ENCODE measurements around the gene KIF1B. TPM values are rescaled to one million over a fixed set of nuclear protein-coding genes. Genes with fewer than 3 reads are reported as not detected.

KIF1B gene
- total RNA-seq, 2 experiments from 2014 or later: 14.1 to 15.6 TPM

GRCh38 chr1:10337436-10337835 is 127.1 kb downstream of the KIF1B start:
- Mint-ChIP-seq H3K4me3 (no peak overlapping the region), H3K36me3 (ENCODE audit: low read depth) (peaks cover 7% of the 10 kb centered on the region), H3K27me3 (no peaks in the 10 kb centered on the region), H3K9me3 (no peaks in the 10 kb centered on the region), H3K27ac (no peak overlapping the region), H3K4me1 (no peaks in the 10 kb centered on the region)
- DNase-seq: no peak
- POLR2A ChIA-PET: no interaction called here
- CTCF ChIA-PET: interaction anchor here (1.1 to 2.0 kb wide), 4 partner anchors 10 to 167 kb away, joined by 3 to 7 read pairs (median 4); partner anchors contain the start of gene KIF1B

DNA sequence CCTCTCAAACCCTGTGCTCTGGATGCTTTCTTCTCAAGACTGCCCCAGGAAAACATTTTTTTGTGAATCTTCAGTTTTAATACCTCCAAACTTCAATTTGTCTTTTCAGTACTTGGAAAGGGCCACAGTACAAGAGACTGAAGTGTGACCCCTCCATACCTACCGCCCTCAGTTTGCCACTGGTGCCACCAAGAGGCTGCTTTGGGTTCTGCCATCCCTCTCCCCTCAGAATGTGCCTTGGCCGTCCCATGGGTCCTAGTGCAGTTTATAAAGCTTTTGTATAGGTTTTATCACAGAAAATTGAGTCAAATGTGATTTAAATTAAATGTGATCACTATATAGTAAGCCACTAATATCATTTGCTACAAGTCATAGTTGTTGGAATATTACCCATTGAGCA is 127.7 kb downstream of the KIF1B start:
- POLR2A ChIA-PET: no interaction called here
- CTCF ChIA-PET: interaction anchor here (1.1 to 2.0 kb wide), 4 partner anchors 10 to 168 kb away, joined by 3 to 7 read pairs (median 4); partner anchors contain the start of gene KIF1B
- peak; percentile 39 for DNase-seq
- Mint-ChIP-seq H3K4me1 (no peaks in the 10 kb centered on the region), H3K4me3 (no peak overlapping the region), H3K36me3 (ENCODE audit: low read depth) (peaks cover 9% of the 10 kb centered on the region), H3K27ac (no peak overlapping the region), H3K9me3 (no peaks in the 10 kb centered on the region), H3K27me3 (no peaks in the 10 kb centered on the region)

DNA sequence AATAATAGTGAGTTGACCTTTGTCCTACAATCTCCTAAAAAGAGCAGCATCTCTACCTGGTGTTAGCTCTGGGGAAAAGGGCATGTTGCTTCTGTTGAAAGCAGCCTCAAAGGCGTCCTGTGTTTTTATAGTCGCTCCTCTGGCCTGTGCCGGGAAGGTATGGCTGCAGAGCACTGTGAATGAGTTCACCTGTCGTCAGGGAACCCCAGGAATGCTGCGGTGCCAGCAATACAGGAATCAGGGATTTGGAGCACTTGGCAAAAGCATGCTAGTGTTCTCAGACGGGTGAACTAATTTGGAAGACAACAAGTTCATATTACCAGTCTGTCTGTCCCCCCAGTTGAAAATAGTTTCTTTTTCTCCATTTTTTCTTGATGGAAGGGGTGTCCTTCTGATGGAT is 128.2 kb downstream of the KIF1B start:
- Mint-ChIP-seq H3K4me1 (no peaks in the 10 kb centered on the region), H3K36me3 (ENCODE audit: low read depth) (peaks cover 12% of the 10 kb centered on the region), H3K4me3 (no peak overlapping the region), H3K27me3 (no peaks in the 10 kb centered on the region), H3K9me3 (no peaks in the 10 kb centered on the region), H3K27ac (no peak overlapping the region)
- ChIA-PET POLR2A (no interaction called here), CTCF (interaction anchor here (1.2 to 1.5 kb wide), 2 partner anchors 9 to 21 kb away, joined by 3 to 4 read pairs; no protein-coding TSS in a partner anchor)
- DNase-seq: no peak

- no peaks in the 10 kb centered on the region for H3K27me3 Mint-ChIP-seq
- H3K4me3 Mint-ChIP-seq: no peak overlapping the region
- H3K27ac Mint-ChIP-seq: no peak overlapping the region
- peaks cover 12% of the 10 kb centered on the region for H3K36me3 Mint-ChIP-seq (ENCODE audit: low read depth)
- no peaks in the 10 kb centered on the region for H3K9me3 Mint-ChIP-seq
- ChIA-PET POLR2A (no interaction called here), CTCF (interaction anchor here (1.1 kb wide), 1 partner anchor 389 kb away, joined by 3 read pairs; no protein-coding TSS in a partner anchor)
- no peaks in the 10 kb centered on the region for H3K4me1 Mint-ChIP-seq
- no peak for DNase-seq
Observed at GRCh38 chr1:10339036-10339567, 128.7 kb downstream of the KIF1B start.

- Mint-ChIP-seq H3K9me3 (no peaks in the 10 kb centered on the region), H3K4me3 (no peak overlapping the region), H3K36me3 (ENCODE audit: low read depth) (peaks cover 12% of the 10 kb centered on the region), H3K27ac (no peak overlapping the region), H3K4me1 (no peaks in the 10 kb centered on the region), H3K27me3 (no peaks in the 10 kb centered on the region)
- no peak for DNase-seq
- POLR2A ChIA-PET: no interaction called here
- CTCF ChIA-PET: interaction anchor here (1.1 kb wide), 1 partner anchor 390 kb away, joined by 3 read pairs; no protein-coding TSS in a partner anchor
Observed at GRCh38 chr1:10339815-10340214, 129.4 kb downstream of the KIF1B start.

DNA sequence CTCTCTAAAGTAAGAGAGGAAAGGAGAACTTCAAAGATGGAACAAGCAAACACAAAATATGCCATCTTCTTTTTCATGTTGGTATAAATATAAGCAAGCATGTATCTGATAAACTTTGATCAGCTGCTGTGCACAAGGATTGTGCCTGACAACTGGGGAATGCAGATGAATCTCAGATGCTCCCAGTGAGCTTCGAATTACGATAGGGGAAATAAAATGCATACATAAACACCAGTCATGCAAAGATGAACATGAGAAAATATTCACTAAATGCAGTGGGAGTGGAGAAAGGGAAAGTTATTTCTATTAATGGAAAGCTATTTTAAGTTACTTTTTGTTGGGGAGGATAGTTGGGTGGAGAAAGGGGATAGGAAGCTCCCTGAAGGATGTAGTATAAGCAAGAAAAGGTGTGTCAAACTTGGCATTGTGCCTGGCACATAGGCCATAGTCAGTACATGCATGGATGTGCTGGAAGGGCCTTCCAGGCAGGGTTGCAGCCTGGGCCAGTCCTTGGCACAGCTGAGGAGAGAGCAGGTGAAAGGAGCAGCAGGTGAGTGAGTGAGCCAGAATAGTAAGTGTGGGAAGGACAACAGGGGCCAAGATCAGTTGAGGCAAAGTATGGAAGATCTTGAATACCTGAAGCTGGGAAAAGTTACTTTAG is 130.7 kb downstream of the KIF1B start:
- Mint-ChIP-seq H3K4me3 (no peak overlapping the region), H3K9me3 (no peaks in the 10 kb centered on the region), H3K4me1 (no peaks in the 10 kb centered on the region), H3K36me3 (ENCODE audit: low read depth) (peaks cover 12% of the 10 kb centered on the region), H3K27ac (no peak overlapping the region), H3K27me3 (no peaks in the 10 kb centered on the region)
- ChIA-PET POLR2A (no interaction called here), CTCF (interaction anchor here (0.6 to 1.5 kb wide), 2 partner anchors 131 to 512 kb away, joined by 4 to 5 read pairs; partner anchors contain the start of gene KIF1B)
- DNase-seq: no peak

- H3K4me1 Mint-ChIP-seq: no peaks in the 10 kb centered on the region
- H3K27ac Mint-ChIP-seq: no peak overlapping the region
- H3K4me3 Mint-ChIP-seq: no peak overlapping the region
- ChIA-PET POLR2A (interaction anchor here (0.6 kb wide), 1 partner anchor 1180 kb away, joined by 5 read pairs; no protein-coding TSS in a partner anchor), CTCF (no interaction called here)
- no peak for DNase-seq
- H3K27me3 Mint-ChIP-seq: no peaks in the 10 kb centered on the region
- H3K9me3 Mint-ChIP-seq: no peaks in the 10 kb centered on the region
- peaks cover 5% of the 10 kb centered on the region for H3K36me3 Mint-ChIP-seq (ENCODE audit: low read depth)
Observed at GRCh38 chr1:10347109-10347508, 136.7 kb downstream of the KIF1B start.

DNA sequence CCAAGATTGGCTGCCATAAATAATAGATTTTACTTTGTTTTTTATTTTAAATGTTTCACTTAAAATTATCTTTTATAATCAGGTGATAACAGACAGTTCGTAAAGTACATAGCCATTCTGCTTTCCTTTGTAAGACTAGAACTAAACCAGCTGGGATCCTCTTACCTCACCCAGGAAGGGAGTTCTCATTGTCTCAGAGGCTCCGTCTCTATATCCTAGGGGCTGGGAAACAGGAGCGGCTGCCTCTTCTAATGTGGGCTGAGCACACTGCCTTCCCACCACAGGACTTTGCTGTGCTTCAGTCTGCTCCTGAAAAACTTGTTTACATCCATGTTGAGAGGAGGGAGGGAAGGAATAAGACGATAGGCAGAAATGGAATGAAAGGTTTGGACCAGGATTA is 142.9 kb downstream of the KIF1B start:
- no peak overlapping the region for H3K4me3 Mint-ChIP-seq
- H3K27ac Mint-ChIP-seq: no peak overlapping the region
- H3K27me3 Mint-ChIP-seq: no peaks in the 10 kb centered on the region
- ChIA-PET POLR2A (no interaction called here), CTCF (no interaction called here)
- H3K9me3 Mint-ChIP-seq: no peaks in the 10 kb centered on the region
- H3K36me3 Mint-ChIP-seq (ENCODE audit: low read depth): peaks cover 2% of the 10 kb centered on the region
- H3K4me1 Mint-ChIP-seq: no peaks in the 10 kb centered on the region
- DNase-seq: no peak

DNA sequence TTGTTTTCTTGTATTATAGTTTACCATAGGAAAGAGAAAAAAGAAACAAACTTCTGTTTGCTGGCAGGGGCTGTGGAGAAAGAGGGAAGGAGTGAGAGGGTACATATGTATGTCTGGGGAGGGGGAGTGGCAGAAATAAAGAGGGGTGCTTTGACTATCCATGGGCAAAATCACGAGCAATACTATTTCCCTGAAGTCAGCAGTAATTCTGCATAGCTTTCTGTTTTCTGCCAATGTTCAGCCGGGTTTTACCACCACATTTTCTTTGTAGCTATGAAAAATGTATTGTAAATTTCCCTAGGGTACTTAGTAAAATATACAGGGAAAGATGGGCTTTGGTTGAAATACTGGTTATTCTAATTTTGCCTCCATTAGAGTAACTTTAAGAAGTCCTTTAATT is 143.3 kb downstream of the KIF1B start:
- CTCF ChIA-PET: no interaction called here
- Mint-ChIP-seq H3K27ac (peak overlapping the region; percentile 27), H3K4me3 (no peak overlapping the region), H3K36me3 (ENCODE audit: low read depth) (peaks cover 2% of the 10 kb centered on the region), H3K9me3 (no peaks in the 10 kb centered on the region), H3K27me3 (no peaks in the 10 kb centered on the region), H3K4me1 (no peaks in the 10 kb centered on the region)
- DNase-seq: no peak
- POLR2A ChIA-PET: no interaction called here

DNA sequence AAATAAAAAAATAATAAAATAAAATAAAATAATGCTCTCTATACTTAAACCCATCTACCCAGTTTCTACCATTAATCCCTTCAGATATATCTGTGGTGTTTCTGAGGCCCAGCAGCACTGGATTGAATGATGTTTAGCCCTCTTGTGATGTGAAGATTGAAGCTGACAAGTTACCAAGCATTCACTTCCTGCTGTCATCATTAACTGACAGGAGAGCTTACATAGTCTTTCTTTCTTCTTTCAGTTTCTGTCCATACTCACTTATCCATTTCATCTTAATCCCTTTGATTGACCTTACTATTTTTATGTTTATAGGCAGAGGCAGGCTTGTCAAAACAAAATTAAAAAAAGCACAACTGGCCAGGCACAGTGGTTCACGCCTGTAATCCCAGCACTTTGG is 149.7 kb downstream of the KIF1B start:
- no peak overlapping the region for H3K4me3 Mint-ChIP-seq
- no peak for DNase-seq
- ChIA-PET POLR2A (no interaction called here), CTCF (interaction anchor here (0.8 to 1.2 kb wide), 5 partner anchors 22 to 417 kb away, joined by 3 to 4 read pairs (median 3); partner anchors contain the start of genes CENPS, LZIC and NMNAT1)
- no peaks in the 10 kb centered on the region for H3K9me3 Mint-ChIP-seq
- H3K4me1 Mint-ChIP-seq: peaks cover 17% of the 10 kb centered on the region
- H3K36me3 Mint-ChIP-seq (ENCODE audit: low read depth): peaks cover 9% of the 10 kb centered on the region
- peak overlapping the region; percentile 76 for H3K27ac Mint-ChIP-seq
- no peaks in the 10 kb centered on the region for H3K27me3 Mint-ChIP-seq

DNA sequence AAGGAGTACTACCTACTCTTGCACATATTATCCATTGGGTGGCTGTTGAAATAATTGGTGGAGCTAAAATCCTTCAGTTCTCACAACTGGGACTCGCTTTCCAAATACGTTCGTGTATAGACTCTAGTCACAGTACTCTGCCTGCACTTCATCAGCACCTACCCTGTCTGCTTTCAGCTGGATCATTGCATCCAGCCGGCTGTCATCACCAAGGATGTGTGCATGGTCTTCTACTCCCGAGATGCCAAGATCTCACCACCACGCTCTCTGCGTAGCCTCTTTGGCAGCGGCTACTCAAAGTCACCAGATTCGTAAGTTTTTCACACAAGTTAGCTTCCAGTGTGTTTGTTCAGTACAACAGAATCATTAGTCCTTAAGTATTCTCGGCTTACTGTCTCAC is 151.1 kb downstream of the KIF1B start:
- Mint-ChIP-seq H3K27ac (no peak overlapping the region), H3K27me3 (no peaks in the 10 kb centered on the region), H3K36me3 (ENCODE audit: low read depth) (peaks cover 11% of the 10 kb centered on the region), H3K9me3 (no peaks in the 10 kb centered on the region), H3K4me1 (peaks cover 17% of the 10 kb centered on the region), H3K4me3 (no peak overlapping the region)
- POLR2A ChIA-PET: no interaction called here
- CTCF ChIA-PET: no interaction called here
- no peak for DNase-seq

- ChIA-PET POLR2A (no interaction called here), CTCF (no interaction called here)
- no peaks in the 10 kb centered on the region for H3K27me3 Mint-ChIP-seq
- H3K36me3 Mint-ChIP-seq (ENCODE audit: low read depth): peaks cover 11% of the 10 kb centered on the region
- H3K4me1 Mint-ChIP-seq: no peaks in the 10 kb centered on the region
- no peak overlapping the region for H3K4me3 Mint-ChIP-seq
- H3K27ac Mint-ChIP-seq: no peak overlapping the region
- H3K9me3 Mint-ChIP-seq: no peaks in the 10 kb centered on the region
- DNase-seq: no peak
Observed at GRCh38 chr1:10368194-10368593, 157.8 kb downstream of the KIF1B start.

DNA sequence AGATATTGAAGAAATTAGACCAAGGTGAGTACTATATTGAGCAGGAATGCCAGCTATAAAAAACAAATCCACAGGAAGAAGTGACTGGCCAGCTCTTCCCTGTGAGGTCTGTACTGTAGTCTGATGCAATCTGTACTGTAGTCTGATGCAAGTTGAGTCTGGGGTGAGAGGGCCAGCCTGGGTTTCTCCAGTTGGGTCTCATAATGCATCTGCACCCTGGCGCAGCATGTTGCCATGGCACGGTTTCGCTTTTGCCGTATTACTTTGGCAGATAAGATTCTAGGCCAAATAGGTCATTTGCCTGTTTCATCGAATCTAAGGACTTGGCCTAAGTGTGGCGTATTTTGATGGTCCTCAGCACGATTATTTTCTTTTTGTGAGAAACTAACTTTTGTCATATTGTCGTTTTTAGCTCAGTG is 164.1 kb downstream of the KIF1B start:
- Mint-ChIP-seq H3K36me3 (ENCODE audit: low read depth) (peaks cover 13% of the 10 kb centered on the region), H3K27ac (no peak overlapping the region), H3K4me1 (no peaks in the 10 kb centered on the region), H3K27me3 (no peaks in the 10 kb centered on the region), H3K4me3 (no peak overlapping the region), H3K9me3 (no peaks in the 10 kb centered on the region)
- ChIA-PET POLR2A (no interaction called here), CTCF (interaction anchor here (0.6 kb wide), 1 partner anchor 98 kb away, joined by 4 read pairs; no protein-coding TSS in a partner anchor)
- DNase-seq: no peak
